Spleen (tissue), 11 donors: ENCODE data around the gene HSP90AB1. TPM values are rescaled to one million over a fixed set of nuclear protein-coding genes. Genes with fewer than 3 reads are reported as not detected.
A peak's percentile ranks its signal among the peaks of the same experiment; 100 is the strongest.

ENCODE experiments used
- DNase-seq: peaks from one replicate; pipeline ENCODE4 v3.0.0-alpha.2; 2020
- H3K27ac ChIP-seq, 8 donors: fragments of 200-600 bp; sonication (generic) in 7 of 8; 1 replicate in 4 of 8; 2 replicates in 4 of 8; pipeline versions ENCODE4 v1.5.0 to v1.8.0; 2016 to 2021; ENCODE audit warnings: inconsistent platforms in 4 of 8, mild to moderate bottlenecking in 4 of 8, moderate library complexity in 1 of 8
- H3K27me3 ChIP-seq, 7 donors: fragments of 200-600 bp; sonication (generic) in 6 of 7; replicated peaks in 1 of 7; 1 replicate in 4 of 7; 2 replicates in 3 of 7; pipeline versions ENCODE4 v1.5.0 to v1.8.0; 2016 to 2021; ENCODE audit warnings: inconsistent platforms in 3 of 7, mild to moderate bottlenecking in 1 of 7
- H3K36me3 ChIP-seq, 6 donors: fragments of 200-600 bp; sonication (generic) in 5 of 6; 1 replicate in 4 of 6; 2 replicates in 2 of 6; pipeline versions ENCODE4 v1.5.0 to v1.8.0; 2016 to 2021; ENCODE audit warnings: inconsistent platforms in 2 of 6
- H3K4me1 ChIP-seq, 6 donors: fragments of 200-600 bp; sonication (generic) in 5 of 6; 1 replicate in 3 of 6; 2 replicates in 3 of 6; pipeline versions ENCODE4 v1.5.0 to v1.8.0; 2016 to 2021; ENCODE audit warnings: inconsistent platforms in 3 of 6
- H3K4me3 ChIP-seq, 8 donors: fragments of 200-600 bp; sonication (generic) in 7 of 8; 1 replicate in 4 of 8; 2 replicates in 4 of 8; pipeline versions ENCODE4 v1.5.0 to v1.8.0; 2016 to 2021; ENCODE audit warnings: inconsistent platforms in 4 of 8, mild to moderate bottlenecking in 4 of 8, moderate library complexity in 2 of 8
- H3K9me3 ChIP-seq, 8 donors: fragments of 200-600 bp; sonication (generic) in 7 of 8; 1 replicate in 4 of 8; 2 replicates in 4 of 8; pipeline versions ENCODE4 v1.5.0 to v1.8.0; 2016 to 2021; ENCODE audit warnings: inconsistent platforms in 4 of 8
- CTCF ChIP-seq, 11 experiments: fragments of 200-600 bp in 7 of 11; fragments of 450-650 bp in 4 of 11; sonication (generic) in 4 of 11; IDR thresholded peaks in 8 of 11; conservative IDR thresholded peaks in 3 of 11; 1 replicate in 7 of 11; 2 replicates in 4 of 11; pipeline versions ENCODE4 v1.4.0 to v1.8.0; 2016 to 2021; ENCODE audit warnings: antibody characterized with exemption in 11 of 11, inconsistent platforms in 4 of 11, mild to moderate bottlenecking in 1 of 11
- POLR2A ChIP-seq, 3 donors: fragments of 450-650 bp; IDR thresholded peaks; one replicate each; pipeline ENCODE4 v1.5.1; 2017; ENCODE audit warnings: antibody characterized with exemption in 3 of 3, mild to moderate bottlenecking in 1 of 3
- POLR2AphosphoS5 ChIP-seq, 3 donors: sonication (generic); formaldehyde crosslinking; IDR thresholded peaks; one replicate each; pipeline ENCODE4 v1.5.1; 2017; ENCODE audit warnings: antibody characterized with exemption in 3 of 3
- WGBS, 5 donors: extraction: QIAGEN DNeasy Blood & Tissue Kit in 3 of 5; methylation state at CpG; one replicate each; pipeline versions ENCODE4 v1.1.5 to v1.1.7; 2013 to 2018; 5-methylcytosine and 5-hydroxymethylcytosine counted together
- intact Hi-C: fragments of 100-400 bp; cut with DNase I; formaldehyde crosslinking; loops from one replicate; pipeline ENCODE4 v1.15.0; 2023; ENCODE audit warnings: low total_unique reads
- polyA plus RNA-seq, 3 donors: library from polyadenylated mRNA; stranded (reverse); fragments of 200-250 nt; gene quantifications; one replicate each; pipeline ENCODE4 v1.2.1, GENCODE V29; 2013
- total RNA-seq, 7 donors: library from RNA; depleted of rRNA in 3 of 7; stranded (reverse); fragments of >200 nt in 3 of 7; fragmentation: NEBNext Ultra II Directional in 4 of 7; extraction: Animal tissue kit (Norgen Biotek cat#: 25700) in 4 of 7; gene quantifications; one replicate each; pipeline versions ENCODE4 v1.1.0 to v1.2.1, GENCODE V29; 2016 to 2021
- donor health status: healthy with polysubstance abuse.
- donor health status: DM: no; HTN: no; CAD: no; lungs with moderate emphysema.
- donor health status: DM: no; HTN: no; CAD: no.
- donor health status: Bipolar disorder and iron deficiency.
- donor health status: healthy.
- donor health status: DM: no; HTN: no; CAD: no.
- donor health status: DM: yes; HTN: yes; CAD: no.

Gene HSP90AB1
- total and polyA plus RNA-seq, 10 donors: 196 to 546 (median 386) TPM

- Histone ChIP-seq H3K4me1 (peaks cover 10 to 20% (median 14%) of the 10 kb centered on the region in 6 donors), H3K27me3 (peaks cover 4 to 61% (median 37%) of the 10 kb centered on the region in 7 donors), H3K4me3 (peak overlapping the region in 7 of 8 donors; percentile 22 to 69 (median 42)), H3K9me3 (no peaks in the 10 kb centered on the region), H3K36me3 (peaks cover 0 to 32% (median 23%) of the 10 kb centered on the region in 6 donors), H3K27ac (no peak overlapping the region)
- 1 to 4% (median 2%) methylated on average over 17 to 86 of the region's 86 CpGs for WGBS, 5 donors
- peak in 2 of 3 donors; percentile 63 to 72 for TF ChIP-seq POLR2AphosphoS5 (IDR thresholded peaks at IDR 0.05)
- TF ChIP-seq POLR2A (IDR thresholded peaks at IDR 0.05): no peak
- TF ChIP-seq CTCF (IDR thresholded peaks at IDR 0.05 in 8 of 11, conservative IDR thresholded peaks at IDR 0.05 in 3 of 11): no peak
- intact Hi-C loops: no loop called here
- DNase-seq: peak; percentile 85
These were observed 50.5 kb downstream of the HSP90AB1 start for GRCh38 chr6:44297063-44298038.

GRCh38 chr6:44298055-44298803, 51.3 kb downstream of the HSP90AB1 start:
- Histone ChIP-seq H3K9me3 (no peaks in the 10 kb centered on the region), H3K4me3 (peak overlapping the region in 3 of 8 donors; percentile 42 to 69 (median 54)), H3K27me3 (peaks cover 4 to 52% (median 37%) of the 10 kb centered on the region in 7 donors), H3K36me3 (peaks cover 0 to 40% (median 31%) of the 10 kb centered on the region in 6 donors), H3K27ac (no peak overlapping the region), H3K4me1 (peaks cover 10 to 20% (median 14%) of the 10 kb centered on the region in 6 donors)
- DNase-seq: peak; percentile 58
- TF ChIP-seq CTCF (IDR thresholded peaks at IDR 0.05 in 8 of 11, conservative IDR thresholded peaks at IDR 0.05 in 3 of 11): no peak
- no peak for TF ChIP-seq POLR2AphosphoS5 (IDR thresholded peaks at IDR 0.05)
- TF ChIP-seq POLR2A (IDR thresholded peaks at IDR 0.05): no peak
- intact Hi-C loops: no loop called here
- WGBS, 5 donors: 52 to 59% (median 54%) methylated on average over 19 to 20 of the region's 20 CpGs

- peaks cover 10 to 20% (median 14%) of the 10 kb centered on the region in 6 donors for H3K4me1 ChIP-seq
- H3K27ac ChIP-seq: no peak overlapping the region
- H3K27me3 ChIP-seq: peaks cover 4 to 46% (median 34%) of the 10 kb centered on the region in 7 donors
- intact Hi-C loops: no loop called here
- WGBS, 5 donors: 84 to 96% (median 91%) methylated on average over 3 of the region's 3 CpGs
- TF ChIP-seq CTCF (IDR thresholded peaks at IDR 0.05 in 8 of 11, conservative IDR thresholded peaks at IDR 0.05 in 3 of 11) (no peak), POLR2AphosphoS5 (IDR thresholded peaks at IDR 0.05) (no peak), POLR2A (IDR thresholded peaks at IDR 0.05) (no peak)
- no peak for DNase-seq
- peaks cover 0 to 47% (median 38%) of the 10 kb centered on the region in 6 donors for H3K36me3 ChIP-seq
- H3K9me3 ChIP-seq: no peaks in the 10 kb centered on the region
- H3K4me3 ChIP-seq: no peak overlapping the region
These were observed 52.0 kb downstream of the HSP90AB1 start for GRCh38 chr6:44298864-44299263.
